HG03457 (cell line): ENCODE measurements around the gene LPP.

Source experiments
- ATAC-seq: cut with Tn5 transposase; IDR thresholded peaks from one replicate; pipeline ENCODE4 v1.9.1; 2021; ENCODE audit warnings: moderate number of reproducible peaks; ENCODE audit not compliant: unreplicated experiment

The LPP gene, protein sequence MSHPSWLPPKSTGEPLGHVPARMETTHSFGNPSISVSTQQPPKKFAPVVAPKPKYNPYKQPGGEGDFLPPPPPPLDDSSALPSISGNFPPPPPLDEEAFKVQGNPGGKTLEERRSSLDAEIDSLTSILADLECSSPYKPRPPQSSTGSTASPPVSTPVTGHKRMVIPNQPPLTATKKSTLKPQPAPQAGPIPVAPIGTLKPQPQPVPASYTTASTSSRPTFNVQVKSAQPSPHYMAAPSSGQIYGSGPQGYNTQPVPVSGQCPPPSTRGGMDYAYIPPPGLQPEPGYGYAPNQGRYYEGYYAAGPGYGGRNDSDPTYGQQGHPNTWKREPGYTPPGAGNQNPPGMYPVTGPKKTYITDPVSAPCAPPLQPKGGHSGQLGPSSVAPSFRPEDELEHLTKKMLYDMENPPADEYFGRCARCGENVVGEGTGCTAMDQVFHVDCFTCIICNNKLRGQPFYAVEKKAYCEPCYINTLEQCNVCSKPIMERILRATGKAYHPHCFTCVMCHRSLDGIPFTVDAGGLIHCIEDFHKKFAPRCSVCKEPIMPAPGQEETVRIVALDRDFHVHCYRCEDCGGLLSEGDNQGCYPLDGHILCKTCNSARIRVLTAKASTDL

DNA sequence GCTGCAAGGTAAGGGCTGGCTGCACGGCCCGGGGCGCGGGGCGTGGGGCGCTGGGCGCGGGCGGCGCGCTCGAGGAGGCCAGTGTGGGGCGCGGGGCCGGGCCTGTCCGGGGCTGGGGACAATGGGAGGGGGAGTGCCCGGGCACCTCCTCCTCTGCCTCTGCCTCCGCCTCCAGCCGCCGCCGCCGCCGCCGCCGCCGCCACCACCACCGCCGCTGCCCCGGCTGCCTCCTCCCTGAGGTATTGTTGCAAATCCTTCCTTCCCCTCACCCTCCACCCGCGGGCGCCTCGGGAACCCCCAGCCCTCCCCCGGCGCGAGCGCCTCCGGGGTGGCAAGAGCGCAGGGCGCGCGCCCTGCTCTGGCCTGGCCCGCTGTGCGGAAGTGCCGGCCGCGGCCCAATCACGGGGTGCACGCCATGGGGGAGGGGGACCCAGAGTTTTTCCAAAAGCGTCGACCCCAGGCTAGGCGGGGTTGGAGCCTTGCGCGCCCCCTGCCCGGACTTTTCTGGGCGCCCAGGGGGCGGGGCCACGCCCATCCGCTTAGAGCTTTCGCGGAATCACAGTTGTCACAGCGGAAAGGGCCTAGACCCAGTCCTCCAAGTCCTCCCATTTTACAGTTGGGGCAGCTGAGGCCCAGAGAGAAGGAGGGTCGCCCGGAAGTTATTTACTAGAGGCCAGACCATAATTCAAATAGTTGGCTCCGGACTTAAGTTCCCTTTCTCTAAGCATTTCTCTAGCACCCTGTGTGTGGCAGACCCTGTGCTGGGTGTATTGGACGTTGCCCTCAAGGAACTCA, at the start of gene LPP:
TSS of gene LPP (plus strand) at position 144 of the 795 bp plus-strand sequence. CDS start 251,964 bp downstream, outside the sequence.
- ATAC-seq = peak; percentile 71

DNA sequence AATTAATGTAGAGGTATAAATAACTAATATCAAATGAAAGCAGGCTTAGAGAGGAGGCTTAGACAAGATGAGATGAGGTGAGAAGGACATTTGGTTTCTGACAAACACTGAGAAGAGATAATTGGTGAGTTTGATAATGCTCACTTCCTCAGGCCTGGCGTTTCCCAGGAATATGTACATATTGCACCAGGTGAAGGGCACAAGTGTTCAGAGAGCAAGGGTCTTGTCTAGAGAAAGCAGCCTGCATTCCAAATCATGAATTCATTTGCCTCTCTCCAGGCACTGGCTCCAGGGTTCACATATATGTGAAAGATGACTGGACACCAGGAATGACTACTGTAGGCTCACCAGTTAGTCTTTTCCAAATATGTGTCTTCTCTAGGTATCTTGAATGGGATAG, 48.0 kb upstream of the LPP start:
- ATAC-seq = no peak

DNA sequence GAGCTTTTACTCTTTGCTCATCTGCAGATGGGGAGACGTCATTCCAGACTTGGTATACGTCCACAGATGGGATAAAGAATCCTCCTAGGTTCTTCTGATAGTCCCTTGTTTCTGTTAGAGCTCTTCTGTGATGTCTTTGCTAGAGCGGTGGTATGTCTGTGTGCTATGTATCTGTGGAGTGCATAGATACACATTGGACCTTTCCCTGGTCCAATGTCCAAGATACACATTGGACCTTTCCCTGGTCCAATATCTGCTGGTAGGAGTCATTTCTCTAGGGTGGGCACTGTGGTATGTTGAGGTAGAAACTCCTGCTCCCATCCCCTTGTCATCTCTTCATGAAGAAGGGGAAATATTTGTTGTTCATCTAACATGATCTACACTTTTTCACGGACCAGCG, 47.5 kb upstream of the LPP start:
- ATAC-seq = no peak

DNA sequence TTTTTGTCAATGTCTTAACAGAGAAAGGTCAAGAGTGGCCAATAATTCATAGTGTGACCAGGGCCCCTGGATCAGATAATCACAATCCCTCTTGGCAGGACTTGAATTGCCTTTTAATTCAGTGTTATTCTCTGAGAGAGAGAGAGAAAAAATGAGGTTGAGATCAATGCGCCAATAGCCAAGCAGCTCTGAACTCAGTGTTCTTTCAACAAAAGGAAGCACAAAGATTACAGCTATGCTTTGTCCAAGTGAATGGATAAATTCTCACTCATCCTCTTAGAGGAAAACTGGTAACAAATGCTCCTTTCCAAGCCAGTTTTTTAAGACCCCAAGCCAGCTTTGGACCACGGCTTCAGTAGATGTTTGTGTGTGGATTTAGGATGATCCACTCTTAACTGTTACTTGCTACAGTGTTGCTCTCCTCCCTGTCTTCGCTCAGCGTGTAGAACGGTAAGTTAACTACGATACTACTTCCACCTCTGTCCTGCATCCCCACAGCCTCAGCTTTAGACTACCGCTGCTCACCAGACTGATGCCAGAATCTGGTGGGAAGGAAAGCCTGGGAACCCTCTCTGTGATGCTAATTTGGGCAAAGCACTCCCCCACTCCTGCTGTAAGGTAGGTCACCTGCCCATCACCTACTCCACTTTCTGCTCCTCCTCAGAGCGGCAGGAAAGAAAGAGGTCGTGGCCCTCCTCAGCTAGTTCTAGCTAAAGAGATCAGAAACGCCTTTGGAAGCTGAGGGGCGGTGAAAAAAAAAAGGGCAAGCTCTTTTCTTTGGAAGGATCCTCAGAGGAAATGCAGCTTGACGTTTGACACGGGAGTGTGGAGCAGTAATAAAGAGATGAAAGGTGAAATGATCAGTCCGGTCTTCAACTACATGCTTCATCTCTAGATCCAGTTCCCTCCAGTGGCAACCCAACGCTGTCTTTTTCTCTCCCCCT, 46.8 kb upstream of the LPP start:
- ATAC-seq = no peak

DNA sequence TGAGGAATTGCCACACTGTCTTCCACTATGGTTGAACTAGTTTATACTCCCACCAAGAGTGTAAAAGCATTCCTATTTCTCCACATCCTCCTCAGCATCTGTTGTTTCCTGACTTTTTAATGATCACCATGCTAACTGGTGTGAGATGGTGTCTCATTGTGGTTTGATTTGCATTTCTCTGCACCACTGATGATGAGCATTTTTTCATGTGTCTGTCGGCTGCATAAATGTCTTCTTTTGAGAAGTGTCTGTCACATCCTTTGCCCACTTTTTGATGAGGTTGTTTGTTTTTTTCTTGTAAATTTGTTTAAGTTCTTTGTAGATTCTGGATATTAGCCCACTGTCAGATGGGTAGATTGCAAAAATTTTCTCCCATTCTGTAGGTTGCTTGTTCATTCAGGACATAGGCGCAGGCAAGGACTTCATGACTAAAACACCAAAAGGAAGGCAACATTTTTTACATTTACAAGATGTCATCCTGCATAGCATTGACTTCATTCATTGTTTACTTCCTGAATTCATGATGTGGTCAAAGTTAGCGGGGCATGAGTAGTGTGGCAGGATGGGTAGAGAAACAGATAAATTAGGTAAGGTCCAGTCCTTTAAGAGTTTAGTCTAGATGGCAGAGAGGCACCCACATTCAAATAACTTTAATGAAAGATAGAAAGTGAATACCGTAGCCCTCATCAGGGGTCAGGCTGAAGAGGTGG, 45.1 kb upstream of the LPP start:
- ATAC-seq = no peak

DNA sequence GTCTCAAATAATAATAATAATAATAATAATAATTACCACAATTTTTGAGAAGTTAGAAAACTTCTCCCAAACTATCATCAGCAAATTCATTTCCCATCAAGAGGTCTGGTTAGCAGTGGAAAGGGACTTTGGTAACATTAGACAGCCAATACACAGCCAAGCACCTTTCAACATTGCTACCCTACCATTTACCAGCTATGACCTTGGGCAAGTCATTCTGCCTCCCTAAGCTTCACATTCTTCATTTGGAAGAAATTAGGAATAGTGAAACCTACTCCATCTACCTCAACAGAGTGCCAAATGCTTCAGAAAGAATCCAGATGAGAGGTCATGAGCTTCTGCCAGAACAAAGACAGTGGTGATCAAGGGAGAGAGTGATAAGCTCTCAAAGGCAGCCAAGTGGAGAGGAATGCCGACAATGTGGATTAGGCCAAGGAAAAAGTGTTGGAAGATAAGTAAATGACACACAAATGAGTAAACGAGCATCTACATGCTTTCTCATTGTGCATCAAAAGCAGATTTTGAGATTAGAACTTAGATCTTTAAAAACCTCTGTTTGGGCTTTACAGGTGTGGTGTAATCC, 42.9 kb upstream of the LPP start:
- ATAC-seq = no peak

DNA sequence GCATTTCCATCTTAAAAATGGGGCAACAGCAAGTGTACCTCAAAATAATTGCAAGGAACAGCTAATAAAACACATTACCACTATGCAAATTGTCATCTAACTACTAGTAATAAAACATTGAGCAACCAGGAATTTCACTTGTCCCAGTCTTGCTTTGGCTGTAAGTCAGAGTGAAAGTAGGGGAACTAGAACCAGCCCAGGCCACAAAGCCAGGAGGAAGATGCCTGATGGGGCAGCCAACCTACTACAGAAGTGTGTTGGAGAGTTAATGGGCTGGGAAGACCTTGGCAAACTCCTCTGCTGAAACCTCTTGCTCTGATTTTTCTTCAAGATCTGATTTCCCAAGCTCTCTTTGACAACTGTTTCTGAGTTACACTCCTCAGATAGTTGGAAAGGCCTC, 40.2 kb upstream of the LPP start:
- ATAC-seq = no peak

DNA sequence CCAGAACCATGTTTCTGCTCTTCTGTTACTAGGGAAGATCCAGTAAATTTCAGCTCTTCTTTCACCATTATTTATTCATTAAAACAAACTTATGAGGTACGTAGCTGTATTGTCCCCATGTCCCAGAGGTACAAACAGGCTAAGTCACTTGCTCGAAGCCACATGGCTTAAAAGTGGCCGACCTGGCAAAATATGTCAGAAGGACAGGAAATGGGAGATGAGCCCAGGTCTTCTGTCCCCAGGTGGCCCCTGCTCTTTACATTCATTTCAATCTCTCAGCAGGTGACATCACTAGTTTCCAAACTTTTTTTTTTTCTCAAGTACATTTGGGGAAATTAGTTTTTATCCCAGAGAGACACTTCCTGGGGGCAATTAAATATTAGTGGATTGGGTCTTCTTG, 34.1 kb upstream of the LPP start:
- no peak for ATAC-seq

DNA sequence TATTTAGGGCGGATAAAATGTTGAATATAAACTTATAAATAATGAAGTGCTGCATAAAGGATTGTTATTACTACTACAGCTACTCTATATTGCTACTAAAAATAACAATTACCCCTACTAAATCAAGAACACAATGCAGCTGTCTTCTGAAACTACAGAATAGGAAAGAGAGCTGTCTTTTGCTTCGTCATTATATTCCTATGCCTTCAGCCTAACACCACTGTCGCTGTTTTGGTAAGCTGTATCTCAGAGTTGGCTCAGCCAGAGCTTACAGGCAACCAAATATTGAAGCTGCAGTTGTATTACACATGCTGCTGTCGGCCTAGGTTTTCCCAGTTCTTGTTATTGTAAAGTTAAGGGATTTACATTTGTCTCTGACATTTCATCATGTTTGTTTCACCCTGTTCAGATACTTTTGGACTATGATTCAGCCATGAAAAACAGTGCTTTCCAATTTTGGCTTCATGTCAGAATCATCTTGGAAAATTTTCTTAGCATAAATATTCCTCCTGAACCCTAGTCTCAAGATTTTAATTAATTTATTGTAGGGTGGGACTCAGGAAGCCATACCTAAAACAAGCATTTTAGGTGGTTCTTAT, 31.3 kb upstream of the LPP start:
- no peak for ATAC-seq

DNA sequence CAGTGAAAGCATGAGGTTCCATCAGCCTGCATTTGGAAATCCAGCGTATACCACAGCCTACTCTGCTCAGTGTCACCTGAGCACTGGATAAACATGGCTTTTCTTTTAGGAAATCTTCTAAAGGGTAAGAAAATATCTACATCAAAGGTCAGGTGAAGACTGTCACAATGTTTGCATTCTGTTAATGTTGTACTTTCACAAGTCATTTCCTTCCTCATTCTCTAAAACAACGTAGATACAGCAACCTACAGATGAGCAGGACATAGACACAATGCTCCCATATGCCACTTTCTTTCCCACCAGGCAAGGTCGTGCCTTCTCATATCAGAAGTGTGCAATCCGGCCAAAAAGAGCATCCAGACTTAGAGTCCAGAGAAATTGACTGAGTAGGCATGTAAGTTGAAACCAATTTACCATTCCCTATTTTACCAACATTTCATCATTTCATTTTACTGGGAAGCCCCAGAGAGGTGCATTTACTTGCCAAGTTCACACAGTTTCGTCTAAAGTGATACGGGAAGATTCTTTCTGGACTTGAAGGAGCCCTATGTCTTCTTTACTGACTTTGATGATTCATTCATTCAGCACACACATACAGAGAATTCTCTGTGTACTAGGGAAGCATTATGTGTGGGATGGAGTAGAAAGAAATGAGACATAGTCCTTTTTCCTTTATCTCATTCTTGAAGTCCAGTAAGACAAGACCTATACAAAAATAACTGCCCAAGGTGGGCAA, 30.6 kb upstream of the LPP start:
- no peak for ATAC-seq

DNA sequence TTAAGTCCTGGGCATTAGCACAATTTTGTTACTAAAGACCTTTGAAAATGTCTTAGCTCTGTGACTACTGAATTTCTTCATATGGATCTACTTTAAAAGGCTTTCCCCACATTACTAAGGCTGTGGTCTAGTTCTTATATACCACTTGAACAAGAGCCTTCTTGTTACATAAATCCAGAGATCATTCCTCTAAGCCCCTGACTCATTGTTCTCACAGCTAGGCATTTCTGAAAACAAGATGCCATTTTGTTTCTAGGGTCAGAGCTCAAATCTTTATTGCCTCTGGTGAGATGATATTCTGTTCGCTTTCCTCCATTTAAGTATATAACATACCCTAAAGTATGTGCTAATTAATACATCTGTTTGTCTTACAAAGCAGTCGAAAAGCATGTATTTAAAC, 29.8 kb upstream of the LPP start:
- ATAC-seq = no peak

DNA sequence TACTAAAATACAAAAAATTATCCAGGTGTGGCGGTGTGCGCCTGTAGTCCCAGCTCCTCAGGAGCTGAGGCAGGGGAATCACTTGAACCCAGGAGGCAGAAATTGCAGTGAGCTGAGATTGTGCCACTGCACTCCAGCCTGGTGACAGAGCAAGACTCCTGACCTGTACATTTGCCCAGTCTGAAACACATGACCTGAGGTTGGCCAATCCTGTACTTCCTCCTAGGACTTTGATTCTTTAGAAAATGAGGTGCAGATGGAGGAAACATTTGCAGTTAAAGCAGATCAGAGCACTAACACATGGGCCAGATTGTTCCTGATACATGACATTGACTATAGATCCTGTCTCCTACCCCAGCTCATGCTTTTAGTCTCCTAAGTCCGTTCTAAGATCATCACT, 28.9 kb upstream of the LPP start:
- no peak for ATAC-seq

DNA sequence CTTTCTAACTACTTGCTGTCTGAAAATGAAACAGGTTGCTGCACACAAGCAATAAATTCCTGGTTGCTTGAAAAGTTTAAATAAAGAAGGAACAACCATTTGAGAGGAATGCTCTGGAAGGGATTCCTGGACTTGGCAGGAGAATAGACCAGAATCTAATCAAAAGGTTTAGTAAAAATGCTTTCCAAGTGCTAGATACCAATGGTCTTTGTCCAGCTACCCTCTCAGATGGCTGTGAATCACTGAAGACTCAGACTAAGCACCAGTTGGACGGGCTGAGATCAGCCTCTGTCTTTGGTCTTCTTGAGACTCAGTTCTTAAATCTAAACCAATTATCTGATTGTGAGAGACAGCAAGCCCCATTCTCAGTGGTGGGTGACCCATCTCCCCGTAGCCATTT, 27.7 kb upstream of the LPP start:
- ATAC-seq = no peak

DNA sequence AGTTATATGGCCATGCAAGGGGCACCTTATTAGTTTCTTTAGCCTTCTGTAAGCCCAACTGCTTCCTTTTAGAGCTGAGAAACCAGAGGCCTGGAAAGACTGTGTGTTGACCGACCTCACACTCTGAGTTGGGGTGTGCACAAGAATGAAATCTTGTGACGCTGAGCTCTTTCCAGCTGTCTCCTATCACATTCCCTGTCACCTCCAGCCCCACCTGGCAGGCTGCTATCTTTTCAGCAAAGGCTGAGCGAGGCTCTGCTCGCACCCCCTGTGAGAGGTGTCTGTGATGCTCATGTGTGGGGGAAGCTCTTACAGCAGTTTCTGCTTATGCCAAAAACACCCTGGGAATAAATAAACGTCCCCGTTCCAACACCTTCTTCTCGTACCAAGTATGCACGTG, 27.0 kb upstream of the LPP start:
- no peak for ATAC-seq

DNA sequence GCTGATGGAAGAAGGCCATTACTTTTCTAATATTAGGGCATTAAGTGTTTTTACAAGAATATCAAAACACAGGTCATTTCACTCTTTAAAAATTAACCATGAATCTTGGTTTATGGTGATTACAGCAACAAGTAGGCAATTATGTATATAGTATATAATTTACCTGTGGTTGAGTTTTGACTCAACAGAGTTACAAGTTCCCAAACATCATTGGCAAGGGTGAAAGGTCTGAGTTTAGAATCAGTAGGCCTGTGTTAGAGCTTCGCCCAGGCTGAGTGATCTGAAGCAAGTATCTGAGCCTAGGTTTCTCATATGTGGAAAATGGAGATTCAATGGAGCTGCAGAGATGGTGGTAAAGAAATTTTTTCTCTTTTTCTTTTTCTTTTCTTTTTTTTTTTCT, 25.1 kb upstream of the LPP start:
- no peak for ATAC-seq

DNA sequence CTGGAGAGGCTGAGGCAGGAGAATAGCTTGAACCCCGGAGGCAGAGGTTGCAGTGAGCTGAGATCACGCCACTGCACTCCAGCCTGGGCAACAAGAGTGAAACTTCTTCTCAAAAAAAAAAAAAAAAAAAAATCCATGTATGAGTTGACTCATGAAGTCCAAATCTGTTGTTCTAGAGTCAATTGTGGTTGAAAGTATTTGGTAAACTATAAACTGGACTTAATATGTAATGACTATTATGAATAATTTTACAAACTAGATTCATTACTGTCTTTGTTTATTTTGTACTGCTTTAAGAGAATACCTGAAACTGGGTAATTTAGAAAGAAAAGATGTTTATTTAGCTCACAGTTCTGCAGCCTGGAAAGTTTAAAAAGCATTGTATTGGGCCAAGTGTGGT, 22.9 kb upstream of the LPP start:
- ATAC-seq = peak; percentile 54

DNA sequence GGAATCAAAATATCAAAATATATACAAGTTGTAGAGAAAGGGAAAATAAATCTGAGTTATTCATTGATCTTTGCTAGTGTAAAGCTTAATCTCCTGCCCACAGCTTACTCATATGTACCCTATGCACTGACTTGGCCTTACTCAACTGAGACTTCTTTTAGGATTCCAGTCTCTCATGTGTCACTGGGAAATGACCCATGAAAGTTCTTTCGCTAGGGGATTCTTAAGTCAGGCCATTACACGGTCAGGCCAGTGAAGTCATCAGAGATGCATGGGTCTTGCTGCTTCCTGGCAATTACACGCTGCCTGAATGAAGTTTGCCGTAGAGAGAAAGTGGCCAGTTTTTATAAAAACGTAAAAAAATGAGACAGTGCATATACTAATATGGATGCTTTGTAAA, 20.7 kb upstream of the LPP start:
- ATAC-seq = no peak

DNA sequence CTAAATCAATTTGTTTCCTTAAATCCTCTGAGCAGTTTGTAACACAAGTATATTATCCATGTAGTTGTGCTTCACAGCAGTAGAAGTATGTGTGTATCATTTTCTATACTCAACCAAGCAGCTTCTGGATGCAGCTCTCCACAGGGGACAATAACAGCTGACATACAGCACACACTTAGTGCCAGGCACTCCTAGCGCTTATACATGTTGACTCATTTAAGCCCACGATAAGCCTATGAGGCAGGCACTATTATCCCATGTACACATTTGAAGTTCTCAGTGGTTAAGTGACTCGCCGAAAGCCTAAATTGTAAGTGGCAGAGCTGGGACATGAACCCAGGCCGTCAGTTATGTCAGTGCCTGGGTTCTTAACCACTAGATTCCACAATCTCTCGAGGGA, 20.3 kb upstream of the LPP start:
- ATAC-seq = no peak

DNA sequence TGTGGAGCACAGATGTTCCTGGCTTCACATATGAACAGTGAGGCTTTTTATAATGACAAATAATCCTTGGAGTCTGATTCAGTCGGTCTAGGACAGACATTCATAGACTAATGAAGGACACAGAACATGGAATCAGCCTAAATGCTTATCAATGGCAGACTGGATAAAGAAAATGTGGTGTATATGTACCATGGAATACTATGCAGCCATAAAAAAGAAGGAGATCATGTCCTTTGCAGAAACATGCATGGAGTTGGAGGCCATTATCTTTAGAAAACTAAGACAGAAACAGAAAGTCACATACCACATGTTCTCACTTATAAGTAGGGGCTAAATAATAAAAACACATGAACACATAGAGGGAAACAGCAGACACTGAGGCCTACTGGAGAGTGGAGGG, 19.9 kb upstream of the LPP start:
- no peak for ATAC-seq
